Right kidney (tissue), 1 donor: ENCODE measurements around the gene RAB3GAP1.

ENCODE experiments used
- DNase-seq: peaks from one replicate; pipeline ENCODE4 v3.0.0-alpha.2; 2016

Gene RAB3GAP1

DNA sequence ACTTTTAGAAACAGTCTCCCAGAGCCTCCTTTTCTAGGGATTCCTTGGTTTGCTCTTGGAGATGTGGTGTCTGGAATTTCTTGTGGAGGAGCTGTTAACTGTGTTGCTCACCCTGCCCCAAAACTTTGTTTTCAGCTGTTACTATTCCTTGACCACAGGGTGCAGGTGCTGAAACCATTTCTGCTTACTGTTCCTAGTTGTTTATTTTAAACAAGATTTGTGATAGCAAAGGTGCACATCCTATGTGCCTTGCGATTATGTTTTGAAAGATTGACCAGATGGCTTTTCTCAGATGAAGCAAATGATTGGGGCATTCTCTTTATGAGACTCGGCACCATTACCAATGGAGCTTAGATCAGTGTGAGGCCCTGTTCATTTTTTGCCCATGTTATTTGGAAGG, 111.2 kb downstream of the RAB3GAP1 start:
- DNase-seq, result no peak

- no peak for DNase-seq
These were observed 111.8 kb downstream of the RAB3GAP1 start for GRCh38 chr2:135163901-135164300.

- no peak for DNase-seq
These were observed 112.3 kb downstream of the RAB3GAP1 start for GRCh38 chr2:135164431-135164830.

DNA sequence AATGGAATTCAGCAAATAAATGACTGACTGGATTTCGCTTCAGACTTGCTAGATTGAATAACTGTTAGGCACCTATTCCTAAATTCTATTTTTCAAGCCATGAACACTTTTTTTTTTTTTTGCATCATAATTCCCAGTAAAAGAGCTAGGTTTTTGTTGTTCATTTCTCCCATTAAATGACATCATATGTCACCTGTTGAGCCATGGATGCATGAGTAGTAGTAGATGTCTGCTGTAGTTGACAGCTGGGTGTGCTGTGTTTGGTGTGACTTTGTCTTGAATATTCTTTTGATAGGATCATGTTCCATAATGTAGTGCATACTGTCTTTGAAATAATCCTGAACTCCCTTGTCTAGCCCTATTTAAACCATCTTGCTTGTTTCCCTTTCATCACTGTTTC, 115.2 kb downstream of the RAB3GAP1 start:
- no peak for DNase-seq

- no peak for DNase-seq
These were observed 116.2 kb downstream of the RAB3GAP1 start for GRCh38 chr2:135168204-135168856.

- no peak for DNase-seq
These were observed 118.0 kb downstream of the RAB3GAP1 start for GRCh38 chr2:135169900-135170753.

DNA sequence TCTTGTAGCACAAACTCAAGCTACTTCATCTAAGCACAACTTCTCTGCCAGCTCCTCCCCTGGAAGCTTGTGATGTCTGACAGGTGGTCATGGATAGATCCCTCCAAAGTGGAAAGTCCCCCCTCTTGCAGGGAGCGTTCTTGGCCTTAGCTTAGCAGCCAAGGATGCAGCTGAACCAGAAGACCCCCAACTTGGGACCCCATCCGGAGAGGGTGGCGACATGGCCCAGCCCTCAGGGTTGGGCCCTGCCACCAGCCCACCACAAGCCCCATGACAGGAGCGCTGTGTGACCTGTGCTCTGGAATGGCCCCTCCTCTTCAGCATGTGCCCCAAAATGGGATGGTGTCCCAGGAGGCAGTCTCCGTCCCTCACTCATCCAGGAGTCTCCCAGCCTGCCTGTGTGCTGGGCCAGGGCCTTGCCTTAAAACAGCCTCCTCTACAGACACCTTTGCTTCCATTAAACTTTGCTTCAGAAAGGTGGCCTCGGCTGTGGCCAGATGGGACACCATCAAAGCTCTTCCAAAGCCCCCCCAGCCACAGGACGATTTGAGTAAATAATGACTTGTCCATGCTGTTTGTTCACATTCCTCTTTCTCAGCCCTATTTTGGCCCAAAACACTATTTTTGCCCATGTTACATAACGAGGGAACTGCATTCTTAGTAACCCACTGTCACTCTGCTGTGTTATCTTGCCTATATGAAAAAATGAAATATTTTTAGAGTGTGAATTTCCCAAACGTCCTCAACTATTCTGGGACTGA, 122.1 kb downstream of the RAB3GAP1 start:
- no peak for DNase-seq

DNA sequence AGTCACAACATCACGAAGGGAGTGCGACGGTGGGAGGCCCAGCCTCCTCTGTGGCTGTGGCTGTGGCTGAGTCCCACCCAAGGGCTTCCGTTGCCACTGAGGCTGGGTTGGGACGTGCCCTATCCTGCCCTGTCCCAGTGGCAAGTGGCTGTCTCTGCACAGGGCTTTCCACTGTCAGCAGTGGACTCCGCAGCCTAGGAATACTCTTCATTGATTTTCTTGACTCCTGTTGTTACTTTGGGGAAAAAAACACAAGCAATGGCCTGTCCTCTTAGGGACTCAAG, 122.7 kb downstream of the RAB3GAP1 start:
- no peak for DNase-seq

DNA sequence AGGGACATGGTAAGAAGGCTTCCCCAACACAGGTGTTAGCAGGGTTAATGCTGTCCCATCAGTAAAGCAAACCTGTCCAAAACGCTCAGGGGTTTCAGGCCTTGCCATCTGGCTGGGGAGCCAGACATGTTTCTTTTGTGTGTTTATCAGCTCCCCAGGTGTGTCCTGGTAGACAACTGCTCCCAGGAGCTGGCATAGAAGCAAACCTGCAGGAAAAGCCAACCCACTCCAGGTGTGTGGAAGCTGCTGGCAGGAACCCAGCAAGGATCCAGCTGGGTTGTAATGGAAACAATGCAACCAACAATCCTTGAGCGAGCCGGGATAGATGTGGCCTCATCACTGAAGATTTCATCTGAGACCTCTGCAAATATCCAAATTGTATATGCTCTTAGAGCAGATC, 123.1 kb downstream of the RAB3GAP1 start:
- no peak for DNase-seq

GRCh38 chr2:135179689-135180088, 127.6 kb downstream of the RAB3GAP1 start:
- DNase-seq, result no peak

DNA sequence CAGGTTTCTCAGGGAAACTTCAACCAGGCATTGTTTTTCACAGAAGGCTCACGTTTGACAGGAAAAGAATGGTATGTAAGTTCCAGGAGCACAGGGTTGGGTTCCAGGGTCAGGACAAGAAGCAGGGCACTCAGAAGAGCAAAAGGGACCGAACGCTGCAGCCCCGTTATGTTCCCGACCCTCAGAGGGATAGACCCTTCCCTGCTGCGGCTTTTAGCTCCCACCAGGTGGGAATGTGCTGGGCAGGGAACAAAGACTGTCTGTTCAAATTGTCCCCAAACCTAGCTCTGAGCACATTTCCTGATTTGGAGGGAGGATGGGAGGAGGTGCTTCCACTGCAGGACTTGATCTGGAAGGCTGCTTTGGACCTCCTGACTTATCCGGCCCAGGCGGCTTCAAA, 130.1 kb downstream of the RAB3GAP1 start:
- no peak for DNase-seq

DNA sequence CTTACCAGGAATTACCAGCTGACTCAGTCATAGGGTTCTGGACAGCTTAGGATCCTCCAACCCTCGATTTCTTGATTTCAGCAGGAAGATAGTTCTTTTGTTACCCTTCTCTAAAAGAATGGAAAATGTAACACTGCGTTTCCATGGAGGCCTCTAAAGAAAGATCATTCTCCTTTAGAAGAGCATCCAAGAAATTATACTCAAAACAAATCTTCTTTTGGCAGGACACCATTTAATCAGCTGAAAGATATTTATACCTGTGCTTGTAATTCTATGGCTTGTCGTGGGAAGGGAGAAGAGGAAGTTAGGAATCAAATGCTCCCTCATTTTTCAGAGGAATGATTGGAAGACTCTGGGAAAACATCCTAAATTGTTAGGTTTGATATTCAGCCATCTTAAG, 130.5 kb downstream of the RAB3GAP1 start:
- no peak for DNase-seq

GRCh38 chr2:135183822-135184221, 131.7 kb downstream of the RAB3GAP1 start:
- DNase-seq, result no peak

GRCh38 chr2:135186054-135186453, 134.0 kb downstream of the RAB3GAP1 start:
- no peak for DNase-seq

- DNase-seq, result no peak
These were observed 135.2 kb downstream of the RAB3GAP1 start for GRCh38 chr2:135187270-135187669.

DNA sequence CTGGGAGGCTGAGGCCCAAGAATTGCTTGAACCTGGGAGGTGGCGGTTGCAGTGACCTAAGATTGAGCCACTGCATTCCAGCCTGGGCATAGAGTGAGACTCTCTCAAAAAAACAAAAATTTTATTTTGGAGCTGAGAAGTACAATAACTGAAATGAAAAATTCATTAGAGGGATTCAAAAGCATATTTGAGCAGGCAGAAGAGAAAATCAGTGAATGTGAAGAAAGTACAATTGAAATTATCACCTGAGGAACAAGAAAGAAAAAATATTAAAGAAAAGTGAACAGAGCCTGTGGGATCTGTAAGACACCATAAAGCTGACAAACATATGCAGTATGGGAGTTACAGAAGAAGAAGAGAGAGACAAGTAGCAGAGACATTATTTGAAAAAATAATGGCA, 137.1 kb downstream of the RAB3GAP1 start:
- DNase-seq, result no peak

GRCh38 chr2:135190799-135191198, 138.7 kb downstream of the RAB3GAP1 start:
- no peak for DNase-seq

GRCh38 chr2:135198481-135198880, 146.4 kb downstream of the RAB3GAP1 start:
- DNase-seq, result no peak

- DNase-seq, result peak; percentile 10
These were observed 150.7 kb downstream of the RAB3GAP1 start for GRCh38 chr2:135202751-135203150.

DNA sequence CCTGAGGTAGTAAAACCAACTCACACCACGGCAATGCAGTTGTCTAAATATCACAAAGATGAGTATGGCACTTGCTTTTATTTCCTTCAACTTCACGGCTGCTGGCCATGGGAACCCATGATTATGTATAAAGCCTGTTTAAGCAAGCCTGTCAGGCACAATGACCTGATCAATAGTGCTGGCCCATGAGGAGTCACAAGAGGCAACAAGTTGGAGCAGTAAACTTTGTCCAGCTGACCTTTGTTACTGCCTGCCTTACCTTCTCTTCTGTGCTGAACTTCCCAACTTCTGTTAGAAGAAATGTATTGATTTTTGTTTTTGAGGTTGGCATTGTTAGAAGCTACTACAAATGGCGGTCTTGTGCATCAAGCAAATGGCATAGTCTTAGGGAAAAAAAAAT, 151.9 kb downstream of the RAB3GAP1 start:
- no peak for DNase-seq

- DNase-seq, result no peak
These were observed 155.9 kb downstream of the RAB3GAP1 start for GRCh38 chr2:135208016-135208415.

DNA sequence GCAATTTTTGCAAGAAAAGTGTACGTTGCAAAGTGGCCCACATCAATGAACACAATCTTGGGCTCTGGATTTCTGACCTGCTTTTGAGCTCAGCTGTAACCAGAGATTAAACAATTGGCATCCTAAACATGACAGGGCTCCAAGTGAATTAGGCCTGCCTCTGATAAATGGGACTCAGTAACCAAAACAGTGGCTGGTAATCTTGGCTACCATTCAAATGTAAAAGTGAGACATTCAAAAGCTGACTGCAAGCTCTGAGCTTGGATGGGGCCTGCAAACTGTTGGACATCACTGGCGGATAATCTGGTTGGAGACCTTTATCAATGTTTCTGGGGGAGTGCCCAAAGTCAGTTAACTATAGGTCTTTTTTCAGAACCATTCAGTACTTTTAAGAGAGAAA, 160.7 kb downstream of the RAB3GAP1 start:
- no peak for DNase-seq

DNA sequence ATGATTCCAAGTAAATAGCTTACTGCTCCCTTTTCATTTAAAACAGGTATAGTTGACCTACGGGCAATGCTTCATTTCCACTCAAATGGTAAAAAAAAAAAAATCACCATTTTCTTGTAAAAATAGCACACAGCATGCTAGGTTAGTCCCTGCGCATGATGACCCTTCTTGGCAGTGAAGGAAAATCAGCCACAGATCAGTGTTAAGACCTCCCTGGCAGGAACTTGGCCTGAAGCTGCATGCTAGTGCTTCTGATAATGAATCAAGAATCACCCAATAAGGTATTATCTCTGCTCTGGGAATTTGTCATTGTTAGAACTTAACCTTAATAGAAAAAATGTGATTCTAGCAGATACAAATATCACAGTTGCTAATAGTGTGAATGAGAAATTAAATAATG, 166.3 kb downstream of the RAB3GAP1 start:
- DNase-seq, result no peak

- DNase-seq, result no peak
These were observed 167.1 kb downstream of the RAB3GAP1 start for GRCh38 chr2:135219226-135219625.
